ENCODE measurements around the gene FAM181A.

The FAM181A gene

DNA sequence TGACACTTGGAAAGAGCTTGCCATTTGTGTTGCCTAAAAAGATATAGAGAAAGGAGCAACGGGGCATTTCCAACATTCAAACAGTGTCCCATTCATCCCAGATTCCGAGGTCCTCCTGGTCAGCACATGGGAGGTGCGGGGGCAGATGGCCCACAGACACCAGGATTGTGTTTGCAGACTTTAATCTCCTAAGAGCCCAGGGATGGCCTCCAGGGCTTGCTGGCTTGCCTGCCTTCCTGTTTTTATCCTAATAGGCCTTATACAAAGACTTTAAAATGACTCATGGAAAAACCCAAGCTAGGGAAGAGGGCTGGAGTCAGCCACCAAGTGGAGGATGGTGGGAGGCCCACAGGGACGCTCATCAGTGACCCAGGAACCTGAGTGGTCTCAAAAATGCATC is 21.5 kb upstream of the FAM181A start:
- DNase-seq: no peak

DNA sequence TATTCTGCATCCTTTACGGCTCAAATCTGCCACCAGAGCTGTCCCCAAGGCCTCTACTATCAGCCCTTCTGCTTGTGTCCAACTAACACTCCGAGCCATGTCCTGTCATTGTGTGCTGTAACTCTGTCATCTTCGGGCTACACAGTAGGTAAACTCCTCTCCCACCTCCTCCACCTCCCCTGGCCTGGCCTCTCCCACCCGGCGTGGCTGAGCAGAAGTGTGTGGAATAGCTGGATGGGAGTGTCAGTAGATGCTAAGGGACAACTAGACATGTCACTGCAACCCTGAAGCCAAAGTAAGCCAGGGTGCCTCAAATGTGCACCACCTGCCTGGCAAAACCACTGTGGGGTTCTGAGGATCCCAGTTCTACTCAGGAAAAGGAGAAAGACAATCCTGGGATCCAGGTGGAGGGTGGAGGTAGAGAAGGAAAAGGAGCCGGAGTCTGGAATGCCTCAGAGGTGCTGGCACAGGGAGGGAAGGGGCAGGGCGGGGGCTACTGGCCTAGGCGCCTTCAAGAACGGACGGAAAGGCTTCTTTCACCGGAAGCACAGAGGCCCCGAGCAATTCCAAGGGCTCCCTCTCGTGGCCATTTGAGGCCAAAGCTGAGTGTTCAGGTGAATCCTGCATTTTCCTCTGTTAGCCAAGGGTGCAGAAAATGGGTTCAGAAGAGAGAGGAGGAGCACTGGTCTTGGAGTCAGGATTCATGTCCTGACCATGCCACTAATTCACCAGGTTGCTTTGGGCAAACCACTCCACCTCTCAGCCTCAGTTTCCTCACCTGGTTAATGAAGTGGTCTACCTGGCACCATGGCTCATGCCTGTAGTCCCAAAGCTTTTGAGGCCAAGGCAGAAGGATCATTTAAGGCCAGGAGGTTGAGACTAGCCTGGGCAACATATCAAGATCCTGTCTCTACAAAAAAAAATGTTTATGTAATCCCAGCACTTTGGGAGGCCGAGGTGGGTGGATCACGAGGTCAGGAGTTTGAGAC is 20.5 kb upstream of the FAM181A start:
- DNase-seq: peak; percentile 24

DNA sequence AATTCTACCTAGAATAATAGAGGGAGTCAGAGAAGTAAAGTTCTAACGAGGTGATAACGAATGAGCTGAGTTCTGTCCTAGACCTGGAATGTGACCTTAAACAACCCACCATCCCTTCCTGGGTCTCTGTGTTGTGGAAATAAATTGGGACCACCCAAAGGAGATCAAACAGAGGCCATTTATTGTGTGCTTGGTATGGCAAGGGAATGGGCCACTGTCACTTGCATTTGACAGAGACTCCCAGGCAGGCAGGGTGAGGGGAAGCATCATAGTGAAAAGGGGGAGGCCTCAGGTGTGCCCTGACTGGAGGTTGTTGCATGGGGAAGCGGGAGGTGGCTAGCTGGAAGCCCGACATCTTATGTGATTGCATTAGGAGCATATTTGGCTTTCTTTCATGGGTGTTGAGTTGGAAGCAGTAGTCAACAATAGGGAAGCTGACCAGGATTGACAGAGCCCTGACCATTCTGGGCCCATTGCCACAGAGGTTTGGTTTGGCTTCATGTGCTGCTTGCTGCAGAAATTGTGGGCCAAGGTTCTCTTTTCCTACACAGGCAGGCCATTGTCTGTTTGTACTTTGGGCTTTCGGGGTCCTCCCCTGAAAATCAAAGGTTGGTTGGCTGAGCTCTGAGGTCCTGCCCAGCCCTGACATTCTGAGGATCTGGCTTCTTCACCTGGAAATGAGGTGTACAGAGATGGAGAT is 17.6 kb upstream of the FAM181A start:
- no peak for DNase-seq

DNA sequence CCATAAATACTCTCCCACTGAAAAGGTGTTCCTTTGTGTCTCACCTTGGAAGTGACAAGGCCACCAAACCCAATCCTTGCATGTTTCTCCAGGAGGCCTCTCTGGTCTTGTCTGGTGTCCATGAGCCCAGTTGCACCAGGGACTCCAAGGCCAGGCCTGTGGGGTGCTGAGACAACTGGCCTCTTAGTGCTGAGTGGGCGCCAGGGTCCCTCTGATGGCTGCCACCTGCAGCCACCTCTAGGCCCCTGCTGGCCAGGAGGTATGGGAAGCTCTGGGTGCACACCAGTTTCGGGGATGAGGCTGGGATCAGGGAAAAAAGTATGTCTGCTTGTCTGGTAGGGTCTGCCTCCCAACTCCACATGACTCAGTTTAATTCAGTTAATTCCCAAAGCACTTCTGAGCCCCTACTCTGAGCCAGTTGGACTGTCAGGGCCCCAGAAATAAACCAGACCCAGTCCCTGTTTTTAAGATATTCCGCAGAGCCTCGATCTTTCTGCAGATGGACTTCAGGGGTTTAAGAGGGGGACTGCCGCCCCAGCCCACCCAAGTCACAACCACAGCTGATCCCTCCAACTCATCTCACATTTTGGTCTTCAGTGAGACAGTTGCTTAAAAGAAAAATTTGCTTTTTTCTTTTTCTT is 15.0 kb upstream of the FAM181A start:
- no peak for DNase-seq

DNA sequence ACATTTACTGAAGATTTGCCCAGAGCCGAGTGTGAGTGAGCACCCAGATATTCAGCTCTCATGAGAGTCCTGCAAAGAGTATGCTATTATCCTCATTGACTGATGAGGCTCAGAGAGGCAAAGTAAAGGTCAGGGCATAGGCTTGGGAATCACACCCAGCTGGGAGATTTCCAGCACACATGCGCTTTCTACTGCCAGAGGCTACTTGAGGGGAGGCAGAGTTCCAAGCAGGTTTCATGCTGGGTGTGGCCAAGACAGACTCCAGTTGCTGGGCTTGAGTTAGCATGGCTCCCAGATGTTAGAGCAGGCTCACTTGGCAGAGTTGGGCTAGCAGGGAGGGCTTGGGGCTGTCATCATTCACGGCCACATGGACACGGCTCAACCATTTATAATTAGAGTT is 14.4 kb upstream of the FAM181A start:
- DNase-seq: no peak

DNA sequence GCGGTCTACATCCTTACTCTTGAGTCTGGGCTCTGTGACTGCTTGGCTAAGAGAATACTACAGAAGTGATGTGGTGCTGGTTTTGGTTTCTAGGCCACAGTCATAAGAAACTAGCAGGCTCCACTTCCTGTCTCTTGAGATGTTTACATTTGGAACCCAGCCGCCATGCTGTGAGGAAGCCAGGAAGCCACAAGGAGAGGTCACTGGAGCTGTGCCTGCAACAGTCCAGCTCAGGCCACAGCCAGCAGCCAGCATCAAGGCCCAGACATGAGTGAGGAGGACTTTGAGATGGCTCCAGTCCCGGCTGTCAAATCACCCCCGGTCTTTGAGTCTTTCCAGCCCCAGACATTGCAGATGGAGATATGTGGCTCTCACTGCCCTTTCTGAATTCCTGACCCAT is 12.9 kb upstream of the FAM181A start:
- no peak for DNase-seq

DNA sequence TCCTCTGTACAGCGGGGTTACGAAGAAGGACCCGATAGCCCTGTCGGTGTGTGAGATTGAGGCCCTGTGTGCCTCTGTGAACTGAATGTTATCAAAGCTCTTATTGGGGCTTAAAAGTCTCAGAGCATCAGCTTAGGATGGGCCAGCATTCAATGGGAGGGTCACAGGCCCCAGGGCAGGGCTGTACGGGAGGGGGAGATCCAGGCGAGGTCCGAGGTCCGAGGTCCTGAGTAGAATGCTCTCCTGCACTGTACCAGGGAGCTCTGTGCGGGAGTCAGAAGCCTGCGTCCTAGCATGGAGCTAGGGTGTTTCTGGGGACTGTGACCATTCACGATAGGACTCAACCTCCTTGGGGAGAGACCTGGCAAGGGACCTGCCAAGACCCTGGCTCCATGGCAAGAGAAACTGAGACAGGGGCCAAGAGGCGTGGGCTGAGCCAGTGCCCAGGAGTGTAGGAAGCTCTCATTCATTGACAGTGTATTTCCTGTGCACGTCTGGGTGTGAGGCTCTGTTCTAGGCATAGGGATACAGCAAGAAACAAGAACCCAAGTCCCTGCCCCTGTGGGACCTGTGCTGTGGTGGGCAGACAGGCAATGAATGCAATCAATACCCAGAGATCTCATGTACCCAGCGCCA is 12.0 kb upstream of the FAM181A start:
- DNase-seq: no peak

DNA sequence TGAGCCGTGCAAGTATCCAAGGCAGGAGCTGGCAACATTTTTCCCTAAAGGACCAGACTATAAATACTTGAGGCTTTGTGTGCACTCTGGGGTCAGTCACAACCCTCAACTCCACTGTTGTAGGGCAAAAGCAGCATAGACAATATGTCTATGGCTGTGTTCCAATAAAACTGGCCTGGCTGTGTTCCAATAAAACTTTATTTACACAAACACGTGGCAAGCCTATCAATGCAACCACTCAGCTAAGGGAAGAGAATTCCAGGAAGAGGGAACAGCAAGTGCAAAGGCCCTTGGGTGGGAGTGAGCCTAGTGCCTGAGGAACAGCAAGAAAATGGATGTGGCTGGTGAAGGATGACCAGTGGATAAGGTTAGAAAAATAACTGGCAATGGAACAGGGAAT is 11.3 kb upstream of the FAM181A start:
- no peak for DNase-seq

DNA sequence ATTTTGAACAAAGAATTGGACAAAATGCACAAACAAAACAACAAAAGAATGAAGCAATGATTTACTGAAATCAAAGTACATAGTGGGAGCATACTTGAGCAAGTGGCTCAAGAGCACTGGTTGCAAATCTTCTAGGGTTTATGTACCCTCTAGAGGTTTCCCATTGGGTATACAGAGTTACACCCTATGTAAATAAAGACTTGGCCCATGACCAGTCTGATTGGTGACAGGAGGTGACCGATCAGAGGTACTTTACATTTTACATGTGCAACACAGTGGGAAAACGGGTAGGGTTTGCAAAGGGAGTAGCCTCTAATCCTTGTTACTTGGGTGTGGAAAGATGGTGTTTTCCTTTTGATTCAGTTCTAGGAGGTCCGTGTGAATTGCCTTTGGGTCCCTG is 10.6 kb upstream of the FAM181A start:
- no peak for DNase-seq

DNA sequence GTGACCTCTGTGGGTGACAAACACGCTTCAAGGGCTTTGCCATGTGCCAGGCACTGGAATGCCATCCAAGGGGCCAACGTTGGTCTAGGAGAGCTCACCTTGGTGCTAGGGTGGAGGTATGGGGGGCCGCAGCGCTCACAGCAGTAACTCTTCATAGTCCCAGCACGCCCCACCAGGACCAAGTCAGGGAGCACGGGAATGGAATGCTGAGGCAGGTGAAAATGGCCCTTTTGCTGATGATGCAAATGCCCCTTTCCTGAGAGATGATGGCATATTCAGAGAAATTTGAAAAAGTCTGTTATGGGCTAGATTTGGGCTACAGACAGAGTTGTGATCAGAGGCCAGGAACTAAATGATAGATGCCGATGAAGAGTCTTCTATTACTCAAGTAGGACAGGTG is 10.0 kb upstream of the FAM181A start:
- DNase-seq: no peak

DNA sequence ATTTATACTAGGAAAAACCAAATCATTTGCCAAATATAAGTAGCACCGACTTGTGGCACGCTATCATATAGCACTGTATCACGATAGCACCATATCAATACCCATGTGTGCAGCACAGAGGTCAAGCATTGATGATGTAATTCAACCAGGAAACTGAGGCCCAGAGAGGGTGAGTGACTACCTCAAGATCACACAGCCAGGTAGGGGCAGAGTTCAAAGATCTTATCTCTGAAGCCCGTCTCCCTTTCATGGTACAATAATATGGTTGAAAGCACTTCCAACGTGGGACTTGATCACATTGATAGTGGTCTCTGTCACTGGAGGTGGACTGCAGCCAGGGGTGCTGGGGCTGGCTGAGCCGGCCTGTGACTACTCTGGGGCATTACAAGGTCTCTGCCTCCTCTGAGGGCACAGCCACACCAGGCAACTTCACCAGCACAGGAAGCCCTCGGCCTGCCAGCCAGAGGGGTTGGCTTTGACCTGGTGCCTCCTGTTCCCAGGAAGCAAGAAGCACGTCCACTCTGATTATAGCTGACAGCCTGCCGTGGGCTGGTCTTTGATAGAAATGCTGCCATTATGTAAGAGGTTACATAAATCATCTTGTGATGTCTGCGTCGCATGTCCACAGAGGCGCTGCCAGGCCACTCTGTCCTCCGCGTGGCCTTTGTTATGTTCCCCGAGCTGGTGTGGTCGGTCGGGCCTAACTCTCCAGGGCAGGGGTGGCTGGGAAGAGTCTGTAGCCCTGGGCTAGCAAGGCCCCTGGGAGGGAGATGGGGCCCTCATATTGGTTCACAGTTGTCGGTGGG is 5.9 kb upstream of the FAM181A start:
- no peak for DNase-seq

DNA sequence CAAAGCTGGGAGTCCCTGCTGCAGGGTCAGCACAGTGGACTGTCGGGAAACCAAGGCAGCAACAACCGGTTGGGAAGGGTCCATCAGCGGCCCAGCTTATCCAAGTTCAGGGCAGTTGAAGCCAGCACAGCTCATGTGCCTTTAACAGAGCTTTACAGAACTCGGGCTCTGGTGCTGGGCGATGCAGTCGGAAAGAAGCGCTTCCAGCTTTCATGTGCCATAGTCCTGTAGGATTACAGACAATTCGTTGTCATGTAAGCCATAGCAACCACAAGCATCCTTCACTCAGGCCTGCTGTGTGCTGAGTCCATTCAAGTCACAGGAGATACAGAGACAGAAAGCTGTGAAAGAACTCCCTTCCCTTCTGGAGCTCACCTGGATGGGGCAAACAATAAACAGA is 3.5 kb upstream of the FAM181A start:
- no peak for DNase-seq

DNA sequence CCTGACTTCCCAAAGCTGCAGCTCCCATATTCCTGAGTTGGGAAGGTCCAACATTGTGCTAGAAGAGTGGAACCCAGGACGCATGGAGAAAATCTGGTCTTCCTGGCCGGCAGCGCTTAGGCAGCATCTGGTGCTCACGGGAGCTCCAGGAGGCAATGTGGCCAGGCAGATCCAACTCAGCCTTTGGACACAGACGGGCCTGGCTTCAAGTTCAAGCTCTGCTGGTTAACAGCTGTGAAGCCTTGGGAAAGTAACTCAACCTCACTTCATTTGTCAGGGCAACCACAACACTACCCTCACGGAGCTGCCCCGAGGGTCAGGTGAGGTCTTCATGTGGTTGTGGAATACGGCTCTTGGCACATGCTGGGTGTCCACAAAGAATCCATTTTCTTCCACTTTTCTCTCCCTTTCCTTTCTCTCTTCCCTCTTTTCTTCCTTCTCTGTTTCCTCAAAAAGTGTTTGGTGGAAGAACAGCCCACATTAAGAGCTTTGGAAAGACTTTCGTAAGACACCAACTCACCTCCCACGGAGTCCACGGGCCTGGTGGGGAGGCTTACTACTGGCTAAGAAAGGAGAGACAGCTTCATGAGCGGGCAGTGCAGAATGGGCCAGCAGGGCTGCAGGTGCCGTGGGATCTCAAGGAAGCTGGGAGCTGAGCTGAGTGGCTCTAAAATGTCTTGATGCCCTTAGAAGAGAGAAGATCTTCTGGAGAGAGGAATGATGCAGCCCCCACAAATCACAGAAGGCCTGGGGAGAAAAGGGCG is 2.4 kb upstream of the FAM181A start:
- DNase-seq: no peak

DNA sequence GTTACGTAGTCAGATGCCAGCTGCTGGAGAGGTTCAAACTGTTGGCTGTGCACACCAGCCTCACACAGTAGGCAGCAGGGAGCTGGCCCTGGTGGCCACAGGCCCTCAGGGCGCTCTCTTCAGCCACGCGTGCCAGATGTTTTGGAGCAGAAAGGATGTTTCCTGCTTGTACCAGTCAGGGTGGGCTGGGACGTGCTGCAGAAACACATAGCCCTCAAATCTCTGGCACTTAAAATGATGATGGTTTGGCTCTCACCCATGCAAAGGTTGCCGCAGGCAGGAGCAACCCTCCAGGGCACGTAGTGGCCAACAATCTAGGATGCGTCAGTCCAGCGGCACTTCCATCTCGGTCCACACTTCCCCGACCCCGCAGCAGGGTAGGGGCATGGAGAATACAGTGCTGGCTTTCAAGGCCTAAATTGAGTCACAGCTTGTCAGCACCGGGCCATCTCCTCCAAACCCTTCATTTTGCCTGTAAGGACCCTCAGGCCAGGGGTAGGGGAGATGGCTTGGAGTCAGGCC is 1.7 kb upstream of the FAM181A start:
- DNase-seq: no peak

DNA sequence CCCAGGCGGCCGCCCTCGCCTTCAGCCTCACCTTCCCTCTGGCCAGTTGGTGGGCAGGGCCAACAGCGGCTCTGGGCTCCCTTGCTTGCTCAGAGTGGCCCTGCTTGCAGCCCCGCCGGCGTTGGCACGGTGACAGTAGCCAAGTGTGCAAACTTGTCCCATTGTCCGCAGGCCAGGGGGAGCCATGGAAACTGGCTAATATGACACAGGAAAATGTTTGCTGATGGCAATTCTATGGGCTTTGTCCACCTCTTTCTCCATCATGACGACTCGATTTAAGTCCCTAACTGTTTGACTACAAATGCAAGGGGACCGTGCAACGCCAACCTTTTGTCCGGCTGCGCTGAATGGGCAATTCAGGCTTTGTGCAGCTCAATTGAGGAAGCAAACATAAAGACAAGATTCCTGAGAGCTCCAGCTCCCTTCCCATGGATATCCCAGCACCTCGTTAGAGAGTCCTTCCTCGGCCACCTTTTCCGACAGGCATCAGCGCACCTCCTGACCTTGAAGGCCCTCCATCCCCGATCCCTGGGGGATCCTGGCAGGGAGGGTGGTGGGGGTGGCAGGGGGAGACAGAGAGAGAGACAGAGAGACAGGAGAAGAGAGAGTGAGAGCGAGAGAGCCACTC is 785 bp upstream of the FAM181A start:
- DNase-seq: no peak

DNA sequence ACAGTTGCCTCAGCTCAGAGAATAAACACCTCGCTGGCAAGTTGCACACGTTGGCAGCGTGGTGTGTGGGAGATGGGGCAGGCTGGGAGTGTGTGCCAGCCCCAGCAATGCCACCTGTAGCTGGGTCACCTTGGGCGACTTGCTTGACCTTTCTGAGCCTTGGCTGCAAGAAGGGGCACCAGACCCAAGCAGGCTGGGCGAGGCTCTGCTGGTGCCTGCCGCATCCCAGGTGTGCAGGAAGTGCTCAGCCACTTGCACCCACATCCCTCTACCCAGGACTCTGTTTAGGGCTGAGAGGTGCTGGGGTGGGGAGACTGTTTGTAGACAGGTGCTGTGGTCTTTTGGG is 629 bp downstream of the FAM181A start:
- no peak for DNase-seq

DNA sequence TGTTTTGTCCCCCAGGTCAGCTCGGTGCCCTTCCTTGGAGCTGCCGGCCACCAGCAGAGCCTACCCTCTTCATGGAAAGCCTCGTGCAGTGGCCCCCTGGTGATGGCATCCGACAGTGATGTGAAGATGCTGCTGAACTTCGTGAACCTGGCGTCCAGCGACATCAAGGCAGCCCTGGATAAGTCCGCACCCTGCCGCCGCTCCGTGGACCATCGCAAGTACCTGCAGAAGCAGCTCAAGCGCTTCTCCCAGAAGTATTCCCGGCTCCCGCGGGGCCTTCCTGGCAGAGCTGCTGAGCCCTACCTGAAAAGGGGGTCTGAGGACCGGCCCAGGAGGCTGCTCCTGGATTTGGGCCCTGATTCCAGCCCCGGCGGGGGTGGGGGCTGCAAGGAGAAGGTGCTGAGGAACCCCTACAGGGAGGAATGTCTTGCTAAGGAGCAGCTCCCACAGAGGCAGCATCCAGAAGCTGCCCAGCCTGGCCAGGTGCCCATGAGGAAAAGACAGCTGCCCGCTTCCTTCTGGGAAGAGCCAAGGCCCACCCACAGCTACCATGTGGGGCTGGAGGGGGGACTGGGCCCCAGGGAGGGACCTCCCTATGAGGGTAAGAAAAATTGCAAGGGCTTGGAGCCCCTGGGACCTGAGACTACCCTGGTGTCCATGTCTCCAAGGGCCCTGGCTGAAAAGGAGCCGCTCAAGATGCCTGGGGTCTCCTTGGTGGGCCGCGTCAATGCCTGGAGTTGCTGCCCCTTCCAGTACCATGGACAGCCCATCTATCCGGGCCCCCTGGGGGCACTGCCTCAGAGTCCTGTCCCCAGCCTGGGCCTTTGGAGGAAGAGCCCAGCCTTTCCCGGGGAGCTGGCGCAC is 1.3 kb downstream of the FAM181A start:
- no peak for DNase-seq

DNA sequence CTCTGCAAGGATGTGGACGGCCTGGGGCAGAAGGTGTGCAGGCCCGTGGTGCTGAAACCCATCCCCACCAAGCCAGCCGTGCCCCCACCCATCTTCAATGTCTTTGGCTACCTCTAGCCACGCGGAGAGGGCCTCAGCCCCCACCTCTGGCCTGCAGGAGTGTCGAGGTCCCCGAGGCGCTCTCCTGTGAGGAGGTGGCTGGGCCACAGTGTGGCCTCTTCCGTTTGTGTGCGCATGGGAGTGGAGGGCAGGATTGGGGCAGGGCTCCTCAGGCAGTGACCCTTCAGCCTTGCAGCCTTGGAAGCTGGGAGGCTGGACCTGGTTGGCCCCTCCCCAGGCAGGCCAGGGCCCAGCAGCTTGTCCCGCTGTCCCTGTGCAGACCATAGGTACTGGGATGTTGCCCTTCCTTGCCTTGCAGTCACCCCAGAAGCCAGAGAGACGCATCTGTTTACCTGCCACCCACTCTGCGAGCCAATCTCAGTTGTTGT is 1.9 kb downstream of the FAM181A start:
- no peak for DNase-seq

DNA sequence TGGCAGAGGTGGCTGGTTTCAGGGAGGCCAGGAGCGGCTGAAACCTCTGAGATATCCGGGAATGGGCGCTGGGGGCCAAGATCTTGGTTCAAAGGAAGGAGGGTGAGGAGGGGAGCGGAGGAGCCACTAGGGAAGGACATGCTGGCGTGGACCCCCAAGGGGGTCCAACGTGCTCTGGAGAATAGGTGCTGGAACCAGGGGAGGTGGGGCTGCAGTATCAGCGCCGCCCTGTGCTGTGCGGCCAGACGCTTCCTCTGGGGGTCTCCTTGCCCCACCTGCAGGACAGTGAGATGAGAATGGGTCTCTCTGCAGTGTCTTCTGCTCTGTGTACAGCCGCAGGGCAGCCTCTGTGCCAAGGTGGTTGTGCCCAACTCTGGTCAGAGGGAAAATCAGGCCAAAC is 2.5 kb downstream of the FAM181A start:
- no peak for DNase-seq
